H9 (cell line): ENCODE data around the gene IMMP1L. TPM values are rescaled to one million over a fixed set of nuclear protein-coding genes. Genes with fewer than 3 reads are reported as not detected.

Experiments
- DNase-seq: peaks from one replicate; pipeline ENCODE4 v3.0.0-alpha.2; 2017
- H2AFZ ChIP-seq: one replicate; pipeline ENCODE4 v1.6.1; 2013; ENCODE audit warnings: mild to moderate bottlenecking, low read length, control low read depth, moderate library complexity
- H2AK5ac ChIP-seq: 2 replicates; pipeline ENCODE4 v1.6.1; 2013; ENCODE audit warnings: low read length, control low read depth, mixed read lengths; ENCODE audit not compliant: insufficient read length
- H2BK120ac ChIP-seq: one replicate; pipeline ENCODE4 v1.6.1; 2013; ENCODE audit warnings: low read depth, mild to moderate bottlenecking, low read length, control low read depth, inconsistent platforms; ENCODE audit not compliant: poor library complexity, severe bottlenecking
- H2BK12ac ChIP-seq: 2 replicates; pipeline ENCODE4 v1.6.1; 2013; ENCODE audit warnings: low read length, control low read depth, mixed read lengths, low read depth; ENCODE audit not compliant: insufficient read length
- H2BK15ac ChIP-seq: 2 replicates; pipeline ENCODE4 v1.6.1; 2013; ENCODE audit warnings: low read depth, low read length, control low read depth
- H2BK20ac ChIP-seq: one replicate; pipeline ENCODE4 v1.6.1; 2013; ENCODE audit warnings: low read depth, mild to moderate bottlenecking, low read length, control low read depth, inconsistent platforms; ENCODE audit not compliant: poor library complexity, severe bottlenecking
- H2BK5ac ChIP-seq: 2 replicates; pipeline ENCODE4 v1.6.1; 2013; ENCODE audit warnings: low read length, control low read depth, mixed read lengths; ENCODE audit not compliant: insufficient read length
- H3K14ac ChIP-seq: 2 replicates; pipeline ENCODE4 v1.6.1; 2013; ENCODE audit warnings: low read length, control low read depth; ENCODE audit not compliant: insufficient read depth
- H3K18ac ChIP-seq: 2 replicates; pipeline ENCODE4 v1.6.1; 2013; ENCODE audit warnings: low read depth, mild to moderate bottlenecking, mixed read lengths, low read length, control low read depth; ENCODE audit not compliant: insufficient read length
- H3K23ac ChIP-seq: 2 replicates; pipeline ENCODE4 v1.6.1; 2013; ENCODE audit warnings: low read length, control low read depth, mixed read lengths, low read depth; ENCODE audit not compliant: insufficient read length
- H3K23me2 ChIP-seq: 2 replicates; pipeline ENCODE4 v1.6.1; 2013; ENCODE audit warnings: low read depth, mild to moderate bottlenecking, mixed read lengths, low read length, control low read depth; ENCODE audit not compliant: insufficient read length, poor library complexity, severe bottlenecking
- H3K27ac ChIP-seq: 2 replicates; pipeline ENCODE4 v1.5.1; 2013; ENCODE audit warnings: low read length, control low read depth, mixed read lengths, low read depth; ENCODE audit not compliant: insufficient read length
- H3K27me3 ChIP-seq: 2 replicates; pipeline ENCODE4 v1.6.1; 2013; ENCODE audit warnings: low read length, control low read depth, inconsistent platforms; ENCODE audit not compliant: insufficient read depth
- H3K4ac ChIP-seq: 2 replicates; pipeline ENCODE4 v1.6.1; 2013; ENCODE audit warnings: low read depth, mild to moderate bottlenecking, control low read depth, inconsistent platforms, low read length, moderate library complexity
- H3K4me1 ChIP-seq: 2 replicates; pipeline ENCODE4 v1.6.1; 2013; ENCODE audit warnings: low read length, control low read depth, inconsistent platforms; ENCODE audit not compliant: insufficient read depth
- H3K4me2 ChIP-seq: 2 replicates; pipeline ENCODE4 v1.6.1; 2013; ENCODE audit warnings: low read length, control low read depth, mixed read lengths; ENCODE audit not compliant: insufficient read length, insufficient read depth
- H3K56ac ChIP-seq: 2 replicates; pipeline ENCODE4 v1.6.1; 2013; ENCODE audit warnings: low read depth, mild to moderate bottlenecking, mixed read lengths, low read length, control low read depth; ENCODE audit not compliant: insufficient read length
- H3K79me1 ChIP-seq: 2 replicates; pipeline ENCODE4 v1.6.1; 2013; ENCODE audit warnings: low read depth, mild to moderate bottlenecking, moderate library complexity, low read length, control low read depth, inconsistent platforms; ENCODE audit not compliant: insufficient read depth, poor library complexity, severe bottlenecking
- H3K79me2 ChIP-seq: 2 replicates; pipeline ENCODE4 v1.6.1; 2013; ENCODE audit warnings: low read length, control low read depth, inconsistent platforms; ENCODE audit not compliant: insufficient read depth
- H3K9ac ChIP-seq: 2 replicates; pipeline ENCODE4 v1.6.1; 2013; ENCODE audit warnings: low read length, control low read depth, mixed read lengths; ENCODE audit not compliant: insufficient read length; ENCODE audit errors: extremely low read depth
- H3K9me3 ChIP-seq: one replicate; pipeline ENCODE4 v1.6.1; 2013; ENCODE audit warnings: low read depth, low read length, inconsistent platforms; ENCODE audit not compliant: control insufficient read depth
- H3T11ph ChIP-seq: one replicate; pipeline ENCODE4 v1.6.1; 2013; ENCODE audit warnings: mild to moderate bottlenecking, low read length, control low read depth, inconsistent platforms
- H4K20me1 ChIP-seq: one replicate; pipeline ENCODE4 v1.6.1; 2013; ENCODE audit not compliant: control insufficient read depth, insufficient read length, insufficient read depth
- H4K5ac ChIP-seq: 2 replicates; pipeline ENCODE4 v1.6.1; 2013; ENCODE audit warnings: low read depth, mild to moderate bottlenecking, mixed read lengths, low read length, control low read depth; ENCODE audit not compliant: insufficient read length
- H4K8ac ChIP-seq: replicated peaks from 2 replicates; pipeline ENCODE4 v1.6.1; 2013; ENCODE audit warnings: low read length, control low read depth, mixed read lengths, low read depth; ENCODE audit not compliant: insufficient read length
- H4K91ac ChIP-seq: 2 replicates; pipeline ENCODE4 v1.6.1; 2013; ENCODE audit warnings: low read depth, mild to moderate bottlenecking, moderate library complexity, mixed read lengths, low read length, control low read depth; ENCODE audit not compliant: insufficient read length
- H3K27ac Mint-ChIP-seq, 3 experiments: 2 replicates in 2 of 3; 3 replicates in 1 of 3; pipeline ENCODE4 v1.8.0; 2020 to 2021; ENCODE audit warnings: mixed read lengths in 3 of 3, mild to moderate bottlenecking in 1 of 3, moderate library complexity in 1 of 3
- H3K27me3 Mint-ChIP-seq: 2 replicates; pipeline ENCODE4 v1.8.0; 2021; ENCODE audit warnings: low read depth, mild to moderate bottlenecking, moderate library complexity, mixed read lengths
- H3K36me3 Mint-ChIP-seq, 3 experiments: 2 replicates in 2 of 3; 3 replicates in 1 of 3; pipeline ENCODE4 v1.8.0; 2020 to 2021; ENCODE audit warnings: low read depth in 3 of 3, mixed read lengths in 3 of 3; ENCODE audit not compliant: insufficient read depth in 1 of 3
- H3K4me1 Mint-ChIP-seq, 2 experiments: 2 replicates each; pipeline ENCODE4 v1.8.0; 2020; ENCODE audit warnings: mixed read lengths in 2 of 2
- H3K4me3 Mint-ChIP-seq, 2 experiments: 2 replicates in 1 of 2; 3 replicates in 1 of 2; pipeline ENCODE4 v1.8.0; 2020 to 2021; ENCODE audit warnings: mild to moderate bottlenecking in 2 of 2, mixed read lengths in 2 of 2, moderate library complexity in 1 of 2
- H3K9me3 Mint-ChIP-seq, 2 experiments: 2 replicates in 1 of 2; 3 replicates in 1 of 2; pipeline ENCODE4 v1.8.0; 2020; ENCODE audit warnings: mild to moderate bottlenecking in 2 of 2, mixed read lengths in 2 of 2, moderate library complexity in 1 of 2
- WGBS: extraction: QIAGEN DNeasy Blood & Tissue Kit; methylation state at CpG from one replicate; pipeline ENCODE4 v1.1.7; 2013; ENCODE audit warnings: missing lambda C conversion rate, low lambda C conversion rate, mixed read lengths; ENCODE audit not compliant: insufficient read length; ENCODE audit errors: extremely low coverage; 5-methylcytosine and 5-hydroxymethylcytosine counted together
- total RNA-seq: library from RNA; stranded (reverse); gene quantifications from 2 replicates; pipeline ENCODE4 v1.2.1, GENCODE V29; 2021
- TF ChIP-seq, protein P1 (sequence below): fragments of 200-600 bp; sonication (generic); conservative IDR thresholded peaks from 3 replicates; pipeline ENCODE4 v1.8.0; 2021; ENCODE audit warnings: antibody characterized with exemption, mild to moderate bottlenecking

Gene IMMP1L
- total RNA-seq, 1 experiment from 2014 or later = 27.0 TPM

DNA sequence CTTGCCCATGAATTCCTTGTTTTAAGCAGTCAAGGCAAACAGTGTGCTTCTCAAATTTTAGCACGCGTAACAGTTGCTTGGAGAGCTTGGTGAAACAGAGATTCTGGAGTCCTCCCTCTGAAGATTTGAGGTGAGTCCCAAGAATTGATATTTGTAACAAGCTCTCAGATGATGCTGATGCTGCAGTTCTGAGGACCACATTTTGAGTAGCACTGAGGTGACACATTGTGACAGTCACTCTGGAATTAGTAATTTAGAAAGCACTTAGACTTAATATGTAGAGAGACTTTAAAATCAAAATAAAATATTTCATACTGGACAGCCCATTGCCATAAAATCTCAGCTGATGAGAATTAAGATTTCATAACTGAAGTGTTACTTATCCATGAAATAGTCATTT, 101.2 kb downstream of the IMMP1L start:
- Histone ChIP-seq H4K91ac (no peak overlapping the region), H3K4me1 (no peaks in the 10 kb centered on the region), H2BK20ac (no peak overlapping the region), H3K4ac (no peak overlapping the region), H3K9ac (no peak overlapping the region), H4K20me1 (no peaks in the 10 kb centered on the region), H3K9me3 (no peaks in the 10 kb centered on the region), H3T11ph (no peak overlapping the region), H3K27ac (no peak overlapping the region), H2AFZ (no peak overlapping the region), H3K79me2 (no peaks in the 10 kb centered on the region), H4K5ac (no peak overlapping the region), H3K14ac (no peak overlapping the region), H3K79me1 (no peaks in the 10 kb centered on the region), H2BK120ac (no peak overlapping the region), H3K56ac (no peak overlapping the region), H2BK5ac (no peak overlapping the region), H2BK15ac (no peak overlapping the region), H4K8ac (no peak overlapping the region), H3K23me2 (no peaks in the 10 kb centered on the region), H3K18ac (no peak overlapping the region), H2AK5ac (no peak overlapping the region), H3K4me2 (no peak overlapping the region), H3K27me3 (no peaks in the 10 kb centered on the region), H2BK12ac (no peak overlapping the region), H3K23ac (no peak overlapping the region)
- H3K4me3 Mint-ChIP-seq = no peak overlapping the region
- no peaks in the 10 kb centered on the region for H3K27me3 Mint-ChIP-seq
- H3K9me3 Mint-ChIP-seq = peaks cover 9 to 12% of the 10 kb centered on the region in 2 experiments
- peaks cover 14 to 20% (median 15%) of the 10 kb centered on the region in 3 experiments for H3K36me3 Mint-ChIP-seq
- no peak overlapping the region for H3K27ac Mint-ChIP-seq
- H3K4me1 Mint-ChIP-seq = peaks cover 3 to 9% of the 10 kb centered on the region in 2 experiments; a peak in 1 of 4 replicates
- WGBS = no CpG with 5 or more reads among the region's 2 CpGs
- TF ChIP-seq, protein P1, sequence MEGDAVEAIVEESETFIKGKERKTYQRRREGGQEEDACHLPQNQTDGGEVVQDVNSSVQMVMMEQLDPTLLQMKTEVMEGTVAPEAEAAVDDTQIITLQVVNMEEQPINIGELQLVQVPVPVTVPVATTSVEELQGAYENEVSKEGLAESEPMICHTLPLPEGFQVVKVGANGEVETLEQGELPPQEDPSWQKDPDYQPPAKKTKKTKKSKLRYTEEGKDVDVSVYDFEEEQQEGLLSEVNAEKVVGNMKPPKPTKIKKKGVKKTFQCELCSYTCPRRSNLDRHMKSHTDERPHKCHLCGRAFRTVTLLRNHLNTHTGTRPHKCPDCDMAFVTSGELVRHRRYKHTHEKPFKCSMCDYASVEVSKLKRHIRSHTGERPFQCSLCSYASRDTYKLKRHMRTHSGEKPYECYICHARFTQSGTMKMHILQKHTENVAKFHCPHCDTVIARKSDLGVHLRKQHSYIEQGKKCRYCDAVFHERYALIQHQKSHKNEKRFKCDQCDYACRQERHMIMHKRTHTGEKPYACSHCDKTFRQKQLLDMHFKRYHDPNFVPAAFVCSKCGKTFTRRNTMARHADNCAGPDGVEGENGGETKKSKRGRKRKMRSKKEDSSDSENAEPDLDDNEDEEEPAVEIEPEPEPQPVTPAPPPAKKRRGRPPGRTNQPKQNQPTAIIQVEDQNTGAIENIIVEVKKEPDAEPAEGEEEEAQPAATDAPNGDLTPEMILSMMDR = no peak
- no peak for DNase-seq
